ENCODE results near the gene ALDH3A1. TPM values are rescaled to one million over a fixed set of nuclear protein-coding genes. Genes with fewer than 3 reads are reported as not detected.

Gene ALDH3A1
- total RNA-seq: 10 to 100 TPM; 28.3 to 93.0 (median 64.0) TPM

DNA sequence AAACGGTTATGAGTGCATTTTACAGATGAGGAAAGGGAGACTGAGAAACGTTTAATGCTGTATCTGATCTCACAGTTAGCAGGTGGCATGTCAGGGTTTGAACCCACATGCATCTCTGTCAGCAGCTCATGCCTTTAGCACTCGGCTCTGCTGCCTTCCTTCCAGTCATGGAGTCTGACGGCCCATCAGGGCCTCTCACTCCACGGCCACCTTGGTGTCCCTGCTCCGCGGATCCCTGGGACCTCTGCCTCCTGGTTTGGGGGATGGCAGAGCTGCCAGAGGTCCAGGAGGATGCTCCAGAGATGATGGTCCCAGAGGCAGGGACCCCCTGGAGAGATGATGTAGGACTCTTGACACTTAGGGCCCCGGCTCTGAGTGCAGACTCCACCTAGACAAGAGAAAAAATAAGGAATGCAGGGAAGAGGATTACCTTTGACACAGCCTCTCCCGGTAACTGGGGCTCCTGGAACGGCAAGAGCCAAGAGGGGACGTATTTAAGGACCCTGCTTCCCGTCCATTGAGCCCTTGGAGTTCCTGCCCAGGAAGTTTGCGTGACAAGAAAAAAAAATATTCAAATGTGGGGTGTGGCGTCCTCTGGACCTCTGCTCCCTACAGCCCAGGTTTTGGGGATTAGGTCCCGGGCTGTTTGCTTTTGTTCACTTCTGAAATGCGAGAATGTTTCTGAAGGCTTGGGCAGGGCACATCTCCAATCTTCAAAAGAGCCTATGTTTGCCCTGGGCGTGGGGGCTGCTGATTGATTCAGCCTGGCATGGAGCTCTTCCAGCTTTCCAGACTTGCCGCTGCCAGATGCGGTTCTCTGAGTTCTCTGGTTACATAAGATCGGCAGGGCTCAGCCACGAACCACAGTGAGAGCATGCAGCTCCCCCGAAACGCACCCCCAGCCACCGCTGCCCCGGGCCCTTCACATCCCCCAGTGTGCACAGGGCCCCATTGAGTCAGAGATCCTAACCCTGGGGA is at the start of gene ALDH3A1:
TSS of gene ALDH3A1 (minus strand) at position 470 of the 978 bp plus-strand sequence. CDS start 3,169 bp downstream, outside the sequence.
- no peak for DNase-seq (ENCODE audit: low spot score in 2 of 2)
- no peak for TF ChIP-seq POLR2A (IDR thresholded peaks at IDR 0.05)
- no peak for TF ChIP-seq CTCF (IDR thresholded peaks at IDR 0.05)
- WGBS, 2 donors: 28% methylated on average over 25 of the region's 25 CpGs
- intact Hi-C loops (cut with DNase I; ENCODE audit: low total_unique reads): no loop called here
- H3K4me3 ChIP-seq (ENCODE audit: low read depth, poor library complexity, severe bottlenecking): no peak within 1 kb of the TSS

DNA sequence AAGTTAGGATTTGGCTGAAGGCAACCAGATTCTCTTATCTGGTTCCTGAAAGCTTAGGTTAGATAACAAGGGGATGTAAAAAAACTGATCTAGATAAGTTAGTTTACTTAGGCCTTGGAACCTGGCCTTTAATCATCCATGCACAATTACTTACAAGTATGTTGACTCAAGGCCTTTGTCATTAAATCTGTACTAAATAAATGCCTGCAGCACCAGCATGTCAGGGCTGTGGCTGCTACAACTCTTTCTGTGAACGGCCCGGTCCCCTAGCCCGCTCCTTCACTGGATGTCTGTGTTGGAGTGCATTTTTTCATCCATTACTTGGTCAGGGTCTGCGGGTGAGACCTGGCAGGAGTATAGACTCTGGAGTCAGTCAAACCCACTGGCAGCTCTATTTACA is 48.4 kb upstream of the ALDH3A1 start:
- DNase-seq (ENCODE audit: low spot score in 2 of 2): no peak
- 97 to 99% methylated on average over 4 of the region's 4 CpGs for WGBS, 2 donors
- H3K4me3 ChIP-seq (ENCODE audit: low read depth, poor library complexity, severe bottlenecking): no peak overlapping the region
- TF ChIP-seq CTCF (IDR thresholded peaks at IDR 0.05) (no peak), POLR2A (IDR thresholded peaks at IDR 0.05) (no peak)
- intact Hi-C loops (cut with DNase I; ENCODE audit: low total_unique reads): no loop called here

GRCh38 chr17:19791918-19792550 is 43.9 kb upstream of the ALDH3A1 start:
- TF ChIP-seq CTCF (IDR thresholded peaks at IDR 0.05) (no peak), POLR2A (IDR thresholded peaks at IDR 0.05) (no peak)
- H3K4me3 ChIP-seq (ENCODE audit: low read depth, poor library complexity, severe bottlenecking): no peak overlapping the region
- intact Hi-C loops (cut with DNase I; ENCODE audit: low total_unique reads): no loop called here
- DNase-seq (ENCODE audit: low spot score in 2 of 2): no peak
- WGBS, 2 donors: 94% methylated on average over 3 of the region's 3 CpGs

GRCh38 chr17:19787733-19788357 is 39.7 kb upstream of the ALDH3A1 start:
- WGBS, 2 donors: 78 to 85% methylated on average over 7 of the region's 7 CpGs
- no peak overlapping the region for H3K4me3 ChIP-seq (ENCODE audit: low read depth, poor library complexity, severe bottlenecking)
- DNase-seq (ENCODE audit: low spot score in 2 of 2): no peak
- no peak for TF ChIP-seq POLR2A (IDR thresholded peaks at IDR 0.05)
- TF ChIP-seq CTCF (IDR thresholded peaks at IDR 0.05): no peak
- intact Hi-C loops (cut with DNase I; ENCODE audit: low total_unique reads): no loop called here

DNA sequence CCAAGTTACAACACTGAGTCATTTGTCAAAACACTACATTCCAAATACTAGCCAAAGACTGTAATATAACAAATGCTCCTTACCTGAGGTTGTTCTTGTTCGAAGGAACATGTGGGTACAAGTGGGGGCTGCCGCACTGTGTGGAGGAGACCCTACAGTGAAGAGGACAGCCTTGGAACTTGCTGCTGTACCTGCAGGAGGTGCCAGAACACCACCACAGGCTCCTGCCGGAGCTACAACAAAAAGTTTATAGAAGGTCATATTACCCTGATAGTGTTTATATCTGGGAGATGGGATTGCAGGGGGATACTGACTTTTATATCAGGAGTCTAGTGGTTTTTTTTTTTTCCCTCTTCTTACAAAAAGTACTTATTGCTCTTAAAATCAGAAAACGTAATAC is 37.8 kb upstream of the ALDH3A1 start:
- WGBS, 2 donors: 72 to 85% methylated on average over 4 of the region's 4 CpGs

More for the DNA sequence above, 37.8 kb upstream of the ALDH3A1 start:
- intact Hi-C loops (cut with DNase I; ENCODE audit: low total_unique reads): no loop called here
- no peak overlapping the region for H3K4me3 ChIP-seq (ENCODE audit: low read depth, poor library complexity, severe bottlenecking)
- no peak for TF ChIP-seq CTCF (IDR thresholded peaks at IDR 0.05)
- no peak for DNase-seq (ENCODE audit: low spot score in 2 of 2)

All from lower leg skin (tissue), 4 donors.